ENCODE data around the gene CACNA2D2. TPM values are rescaled to one million over a fixed set of nuclear protein-coding genes. Genes with fewer than 3 reads are reported as not detected.
"Not testable (repeated sequence)": the region's sequence is repeated elsewhere in the genome, so short reads cannot be mapped to it uniquely, and the experiment has no call there.

CACNA2D2 gene
- total RNA-seq, 4 donors from 2014 or later = 0.31 to 1.7 (median 0.66) TPM

DNA sequence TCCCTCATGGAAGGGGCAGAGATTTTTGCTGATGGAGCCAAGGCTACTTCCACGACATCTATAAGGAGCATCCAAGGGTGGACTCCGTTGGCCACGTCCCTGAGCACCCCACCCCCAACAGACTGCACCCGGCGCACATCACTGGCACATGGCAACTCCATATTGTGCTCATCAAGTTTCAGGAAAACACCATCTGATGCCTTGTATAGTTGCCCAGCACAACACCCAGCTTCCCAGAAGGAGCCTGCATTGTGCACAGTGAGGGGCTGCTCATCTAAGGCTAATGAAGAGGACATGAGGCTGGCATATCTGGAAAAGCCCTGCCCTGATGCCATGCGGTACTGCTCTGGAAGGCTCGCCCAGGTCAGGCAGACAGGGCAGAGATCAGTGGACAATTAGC lies 15.0 kb upstream of the CACNA2D2 start:
- 100% methylated on average over 2 of the region's 7 CpGs; no CpG with 5 or more reads in 1 of the 2 donors for WGBS, 2 donors (ENCODE audit: low coverage in 1 of 2)
- Histone ChIP-seq H3K9me3 (no peaks in the 10 kb centered on the region), H3K4me1 (peaks cover 0 to 30% (median 14%) of the 10 kb centered on the region in 3 donors), H3K4me3 (no peak overlapping the region), H3K36me3 (no peaks in the 10 kb centered on the region), H3K27ac (no peak overlapping the region), H3K27me3 (peaks cover 15% of the 10 kb centered on the region)
- no peak for TF ChIP-seq POLR2A (IDR thresholded peaks at IDR 0.05)
- no peak for TF ChIP-seq POLR2AphosphoS5 (IDR thresholded peaks at IDR 0.05)
- TF ChIP-seq, protein P1, sequence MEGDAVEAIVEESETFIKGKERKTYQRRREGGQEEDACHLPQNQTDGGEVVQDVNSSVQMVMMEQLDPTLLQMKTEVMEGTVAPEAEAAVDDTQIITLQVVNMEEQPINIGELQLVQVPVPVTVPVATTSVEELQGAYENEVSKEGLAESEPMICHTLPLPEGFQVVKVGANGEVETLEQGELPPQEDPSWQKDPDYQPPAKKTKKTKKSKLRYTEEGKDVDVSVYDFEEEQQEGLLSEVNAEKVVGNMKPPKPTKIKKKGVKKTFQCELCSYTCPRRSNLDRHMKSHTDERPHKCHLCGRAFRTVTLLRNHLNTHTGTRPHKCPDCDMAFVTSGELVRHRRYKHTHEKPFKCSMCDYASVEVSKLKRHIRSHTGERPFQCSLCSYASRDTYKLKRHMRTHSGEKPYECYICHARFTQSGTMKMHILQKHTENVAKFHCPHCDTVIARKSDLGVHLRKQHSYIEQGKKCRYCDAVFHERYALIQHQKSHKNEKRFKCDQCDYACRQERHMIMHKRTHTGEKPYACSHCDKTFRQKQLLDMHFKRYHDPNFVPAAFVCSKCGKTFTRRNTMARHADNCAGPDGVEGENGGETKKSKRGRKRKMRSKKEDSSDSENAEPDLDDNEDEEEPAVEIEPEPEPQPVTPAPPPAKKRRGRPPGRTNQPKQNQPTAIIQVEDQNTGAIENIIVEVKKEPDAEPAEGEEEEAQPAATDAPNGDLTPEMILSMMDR (IDR thresholded peaks at IDR 0.05) = no peak
- no peak for TF ChIP-seq EP300 (IDR thresholded peaks at IDR 0.05)
- ATAC-seq = no peak

DNA sequence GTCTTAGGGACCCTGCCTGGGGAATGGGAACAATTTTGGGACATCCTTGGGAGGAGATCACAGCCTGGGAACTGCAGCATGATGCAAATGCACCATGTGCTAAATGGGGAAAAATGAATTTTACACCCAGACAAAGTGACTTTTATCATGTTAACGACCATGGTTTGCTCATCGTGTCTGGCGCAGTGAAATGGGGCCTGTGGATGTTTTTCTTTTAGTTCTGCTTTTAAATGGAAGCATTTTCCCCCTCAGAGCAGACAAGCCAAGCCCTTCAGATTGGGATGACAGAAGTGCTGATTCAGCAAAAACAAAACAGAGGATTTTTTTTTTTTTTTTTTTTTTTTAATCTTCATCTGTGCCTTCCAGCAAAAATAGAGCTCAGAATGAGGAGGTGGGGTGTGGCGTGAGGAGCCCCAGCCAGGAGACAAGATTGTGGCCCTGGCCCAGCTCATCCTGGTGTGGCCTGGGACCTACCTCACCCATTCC lies 14.3 kb upstream of the CACNA2D2 start:
- H3K9me3 ChIP-seq = no peaks in the 10 kb centered on the region
- H3K27ac ChIP-seq = no peak overlapping the region
- H3K4me3 ChIP-seq = no peak overlapping the region
- H3K27me3 ChIP-seq = peaks cover 15% of the 10 kb centered on the region
- no peaks in the 10 kb centered on the region for H3K36me3 ChIP-seq
- peaks cover 0 to 30% (median 14%) of the 10 kb centered on the region in 3 donors for H3K4me1 ChIP-seq
- no peak for ATAC-seq
- TF ChIP-seq EP300 (IDR thresholded peaks at IDR 0.05) (no peak), POLR2A (IDR thresholded peaks at IDR 0.05) (no peak), POLR2AphosphoS5 (IDR thresholded peaks at IDR 0.05) (no peak)
- TF ChIP-seq, protein P1 (IDR thresholded peaks at IDR 0.05) = no peak
- 70 to 80% methylated on average over 4 of the region's 4 CpGs for WGBS, 2 donors (ENCODE audit: low coverage in 1 of 2)

DNA sequence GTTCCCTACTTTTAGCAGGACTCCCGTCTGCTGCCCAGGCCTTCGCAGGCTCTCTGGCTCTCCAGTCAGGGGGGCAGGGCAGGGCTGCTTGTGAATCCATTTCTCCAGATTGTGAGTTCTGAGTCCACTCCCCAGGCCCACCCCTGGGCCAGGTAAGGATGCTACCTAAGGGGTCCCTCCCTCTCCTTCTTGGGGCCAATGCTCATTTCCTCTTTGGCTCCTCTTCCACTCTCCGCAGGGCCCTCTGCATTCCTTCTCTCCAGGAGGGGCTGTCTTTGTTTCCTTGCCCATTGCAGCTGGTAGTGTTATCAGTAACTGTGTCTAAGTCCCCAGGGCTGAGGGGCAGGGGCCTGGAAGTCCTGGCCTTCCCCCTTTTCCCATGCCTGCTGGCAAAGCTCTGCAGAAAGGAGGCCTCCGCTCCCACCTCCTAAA lies 13.0 kb upstream of the CACNA2D2 start:
- peaks cover 15% of the 10 kb centered on the region for H3K27me3 ChIP-seq
- no peaks in the 10 kb centered on the region for H3K9me3 ChIP-seq
- peak overlapping the region in 3 of 4 donors; percentile 56 to 74 (median 68) for H3K27ac ChIP-seq
- H3K4me3 ChIP-seq = no peak overlapping the region
- 75 to 83% methylated on average over 1 to 4 of the region's 4 CpGs for WGBS, 2 donors (ENCODE audit: low coverage in 1 of 2)
- TF ChIP-seq POLR2A (IDR thresholded peaks at IDR 0.05) = no peak
- TF ChIP-seq POLR2AphosphoS5 (IDR thresholded peaks at IDR 0.05) = no peak
- TF ChIP-seq, protein P1 (IDR thresholded peaks at IDR 0.05) = no peak
- TF ChIP-seq EP300 (IDR thresholded peaks at IDR 0.05) = no peak
- no peaks in the 10 kb centered on the region for H3K36me3 ChIP-seq
- ATAC-seq = no peak
- H3K4me1 ChIP-seq = peaks cover 0 to 30% (median 14%) of the 10 kb centered on the region in 3 donors

DNA sequence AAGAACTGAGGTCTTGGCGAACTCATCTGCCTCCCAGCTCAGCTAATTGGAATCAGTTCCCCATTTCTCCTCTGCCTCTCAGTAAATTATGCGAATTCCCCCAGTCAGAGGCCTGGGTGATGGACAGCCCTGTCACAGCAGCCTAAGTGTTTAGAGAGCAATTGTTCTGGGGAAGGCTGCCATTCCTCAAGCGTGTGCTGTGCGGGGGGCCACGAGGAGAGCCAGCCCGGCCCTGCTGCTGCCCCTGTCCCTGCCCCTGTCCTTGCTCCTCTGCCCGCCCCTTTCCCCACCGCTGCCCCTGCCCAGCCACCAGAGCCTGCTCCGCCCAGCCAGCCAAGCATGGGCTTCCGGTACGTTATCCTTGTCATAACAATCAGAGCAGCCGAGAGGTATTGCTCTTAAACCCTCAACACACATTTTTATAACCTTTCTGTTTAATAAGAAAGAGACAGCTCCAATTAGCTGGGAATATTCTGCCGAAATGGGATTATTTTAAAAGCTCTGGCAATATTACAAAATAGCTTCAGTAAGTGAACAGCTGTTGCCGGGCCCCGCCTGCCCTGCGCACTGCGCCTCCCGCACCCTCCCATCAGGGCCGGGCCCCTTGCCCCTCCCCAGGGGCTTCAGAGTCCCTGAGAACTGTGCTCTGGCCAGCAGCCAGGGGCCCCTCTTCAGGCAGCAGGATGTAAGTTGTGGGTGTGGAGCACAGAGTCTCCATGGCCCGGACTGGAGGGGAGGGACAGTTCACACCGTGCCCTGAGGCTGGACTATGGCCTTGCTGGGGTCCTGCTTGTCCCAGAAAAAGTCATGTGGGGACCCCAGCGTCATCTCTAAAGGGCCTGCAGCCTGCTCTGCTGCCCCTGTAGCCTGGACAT lies 12.4 kb upstream of the CACNA2D2 start:
- peak; percentile 48 for ATAC-seq
- Histone ChIP-seq H3K4me3 (peak overlapping the region in 1 of 2 donors; percentile 22), H3K27ac (peak overlapping the region in 3 of 4 donors; percentile 56 to 74 (median 68)), H3K9me3 (no peaks in the 10 kb centered on the region), H3K36me3 (no peaks in the 10 kb centered on the region), H3K27me3 (peaks cover 9% of the 10 kb centered on the region), H3K4me1 (peaks cover 0 to 30% (median 14%) of the 10 kb centered on the region in 3 donors)
- TF ChIP-seq POLR2AphosphoS5 (IDR thresholded peaks at IDR 0.05) (no peak), EP300 (IDR thresholded peaks at IDR 0.05) (no peak), POLR2A (IDR thresholded peaks at IDR 0.05) (no peak)
- TF ChIP-seq, protein P1 (IDR thresholded peaks at IDR 0.05) = no peak
- WGBS, 2 donors (ENCODE audit: low coverage in 1 of 2) = 0 to 8% methylated on average over 7 to 11 of the region's 22 CpGs

DNA sequence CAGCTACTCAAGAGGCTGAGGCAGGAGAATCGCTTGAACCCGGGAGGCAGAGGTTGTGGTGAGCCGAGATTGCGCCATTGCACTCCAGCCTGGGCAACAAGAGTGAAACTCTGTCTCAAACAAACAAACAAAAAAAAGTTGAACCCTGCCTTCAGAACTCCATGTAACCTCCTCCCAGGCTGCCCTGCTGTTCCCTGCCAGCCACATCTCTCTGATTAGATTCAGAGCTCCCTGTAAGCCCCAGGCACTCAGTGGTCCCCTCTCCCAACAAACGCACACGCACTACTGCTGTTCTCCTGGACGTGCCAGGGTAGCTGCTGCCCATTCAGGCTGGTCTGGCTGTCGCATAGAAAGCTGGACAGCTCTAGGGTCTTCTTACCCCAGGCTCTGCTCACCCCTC lies 9.5 kb upstream of the CACNA2D2 start:
- H3K9me3 ChIP-seq, H3K36me3 ChIP-seq, H3K4me3 ChIP-seq, ATAC-seq, H3K27me3 ChIP-seq, H3K27ac ChIP-seq: not testable (repeated sequence)
- 80% methylated on average over 4 of the region's 8 CpGs; no CpG with 5 or more reads in 1 of the 2 donors for WGBS, 2 donors (ENCODE audit: low coverage in 1 of 2)
- H3K4me1 ChIP-seq = peaks cover 0 to 25% (median 14%) of the 10 kb centered on the region in 3 donors
